HEK293 (cell line): ENCODE results near the gene PPP2R3A.

ENCODE experiments used
- CTCF ChIA-PET: fragments of 350-600 bp; formaldehyde crosslinking; extraction: SDS; loops from one replicate; lab custom pipeline; 2021; ENCODE audit warnings: antibody characterized with exemption; lab: Yijun Ruan, JAX
- POLR2A ChIA-PET: fragments of 300-600 bp; formaldehyde crosslinking; extraction: SDS; loops from one replicate; lab custom pipeline; 2020; ENCODE audit warnings: antibody characterized with exemption, inconsistent platforms; lab: Yijun Ruan, JAX
- H3K27ac ChIP-seq: fragments of 200-500 bp; sonication (Bioruptor generic); 2 replicates; pipeline ENCODE4 v1.5.1; 2014; ENCODE audit warnings: low read depth, low read length, control low read depth, inconsistent platforms; ENCODE audit errors: extremely low read depth
- H3K36me3 ChIP-seq, 2 experiments: fragments of 200-500 bp in 1 of 2; sonication (Bioruptor generic) in 1 of 2; 1 replicate in 1 of 2; 2 replicates in 1 of 2; pipeline ENCODE4 v1.5.1; 2014 to 2017; ENCODE audit warnings: inconsistent platforms in 2 of 2, low read length in 2 of 2; ENCODE audit not compliant: control insufficient read depth in 2 of 2, insufficient read depth in 1 of 2
- H3K4me1 ChIP-seq: fragments of 200-500 bp; sonication (Bioruptor generic); 2 replicates; pipeline ENCODE4 v1.5.1; 2014; ENCODE audit warnings: mild to moderate bottlenecking, low read length, inconsistent platforms; ENCODE audit not compliant: control insufficient read depth, insufficient read depth
- H3K4me3 ChIP-seq: 2 replicates; pipeline ENCODE4 v1.5.1; 2011; ENCODE audit warnings: low read depth, mild to moderate bottlenecking, control low read depth, low read length, moderate library complexity
- H3K9me3 ChIP-seq: fragments of 200-500 bp; sonication (Bioruptor generic); 2 replicates; pipeline ENCODE4 v1.5.1; 2014; ENCODE audit warnings: low read depth, low read length, inconsistent platforms; ENCODE audit not compliant: control insufficient read depth, insufficient read depth
- EGR2 ChIP-seq: fragments of 450-650 bp; formaldehyde crosslinking; IDR thresholded peaks from 2 replicates; pipeline ENCODE4 v1.5.1; 2016; ENCODE audit warnings: low read depth, missing biosample characterization, missing genetic modification characterization
- GLI2 ChIP-seq: fragments of 450-650 bp; formaldehyde crosslinking; IDR thresholded peaks from 2 replicates; pipeline ENCODE4; 2017; ENCODE audit warnings: missing biosample characterization, missing genetic modification characterization, low read depth, borderline replicate concordance
- HOXA7 ChIP-seq: sonication (generic); formaldehyde crosslinking; IDR thresholded peaks from 2 replicates; pipeline ENCODE4 v1.8.1; 2022; ENCODE audit warnings: missing genetic modification reagents, borderline replicate concordance
- HOXC10 ChIP-seq: sonication (generic); formaldehyde crosslinking; IDR thresholded peaks from 2 replicates; pipeline ENCODE4 v1.8.1; 2023; ENCODE audit warnings: mild to moderate bottlenecking, missing genetic modification reagents
- KLF16 ChIP-seq: fragments of 450-650 bp; formaldehyde crosslinking; IDR thresholded peaks from 2 replicates; pipeline ENCODE4 v1.5.1; 2017; ENCODE audit warnings: missing biosample characterization, missing genetic modification characterization
- KLF7 ChIP-seq: fragments of 450-650 bp; formaldehyde crosslinking; IDR thresholded peaks from 2 replicates; pipeline ENCODE4 v1.5.1; 2016; ENCODE audit warnings: missing biosample characterization, missing genetic modification characterization, borderline replicate concordance
- MYNN ChIP-seq: fragments of 450-650 bp; formaldehyde crosslinking; IDR thresholded peaks from 2 replicates; pipeline ENCODE4 v1.5.1; 2016; ENCODE audit warnings: missing biosample characterization, missing genetic modification characterization, borderline replicate concordance
- RBAK ChIP-seq: fragments of 450-650 bp; formaldehyde crosslinking; IDR thresholded peaks from 2 replicates; pipeline ENCODE4 v1.5.1; 2016; ENCODE audit warnings: missing biosample characterization, missing genetic modification characterization
- SP7 ChIP-seq: fragments of 450-650 bp; formaldehyde crosslinking; IDR thresholded peaks from 2 replicates; pipeline ENCODE4 v1.5.1; 2016; ENCODE audit warnings: missing biosample characterization, missing genetic modification characterization
- ZBTB1 ChIP-seq: fragments of 450-650 bp; formaldehyde crosslinking; IDR thresholded peaks from 2 replicates; pipeline ENCODE4 v1.5.1; 2016; ENCODE audit warnings: missing biosample characterization, missing genetic modification characterization
- ZFP69B ChIP-seq: fragments of 450-650 bp; formaldehyde crosslinking; IDR thresholded peaks from 2 replicates; pipeline ENCODE4 v1.5.1; 2016; ENCODE audit warnings: missing biosample characterization, missing genetic modification characterization
- ZNF121 ChIP-seq: fragments of 450-650 bp; formaldehyde crosslinking; IDR thresholded peaks from 2 replicates; pipeline ENCODE4 v1.5.1; 2016; ENCODE audit warnings: missing biosample characterization, missing genetic modification characterization
- ZNF19 ChIP-seq: fragments of 450-650 bp; formaldehyde crosslinking; IDR thresholded peaks from 2 replicates; pipeline ENCODE4; 2016; ENCODE audit warnings: missing biosample characterization, missing genetic modification characterization, low read depth
- ZNF274 ChIP-seq, 2 experiments: fragments of 200-500 bp in 1 of 2; fragments of 450-650 bp in 1 of 2; sonication (Bioruptor generic) in 1 of 2; formaldehyde crosslinking in 1 of 2; IDR thresholded peaks; 2 replicates each; pipeline versions ENCODE4 v1.5.1 to v1.6.1; 2014 to 2016; ENCODE audit warnings: borderline replicate concordance in 1 of 2, inconsistent platforms in 1 of 2, low read length in 1 of 2, missing biosample characterization in 1 of 2, missing genetic modification characterization in 1 of 2
- ZNF311 ChIP-seq: fragments of 450-650 bp; formaldehyde crosslinking; IDR thresholded peaks from 2 replicates; pipeline ENCODE4 v1.5.1; 2017; ENCODE audit warnings: missing biosample characterization, missing genetic modification characterization, borderline replicate concordance
- ZNF335 ChIP-seq: fragments of 450-650 bp; formaldehyde crosslinking; conservative IDR thresholded peaks from 2 replicates; pipeline ENCODE4 v1.5.1; 2016; ENCODE audit warnings: missing biosample characterization, missing genetic modification characterization
- ZNF366 ChIP-seq: fragments of 450-650 bp; formaldehyde crosslinking; conservative IDR thresholded peaks from 2 replicates; pipeline ENCODE4 v1.5.1; 2016; ENCODE audit warnings: missing biosample characterization, missing genetic modification characterization
- ZNF404 ChIP-seq: fragments of 450-650 bp; formaldehyde crosslinking; IDR thresholded peaks from 2 replicates; pipeline ENCODE4 v1.5.1; 2017; ENCODE audit warnings: missing biosample characterization, missing genetic modification characterization
- ZNF426 ChIP-seq: fragments of 450-650 bp; formaldehyde crosslinking; IDR thresholded peaks from 2 replicates; pipeline ENCODE4 v1.5.1; 2017; ENCODE audit warnings: missing biosample characterization, missing genetic modification characterization, mild to moderate bottlenecking, inconsistent platforms, moderate library complexity
- ZNF514 ChIP-seq: fragments of 450-650 bp; formaldehyde crosslinking; IDR thresholded peaks from 2 replicates; pipeline ENCODE4 v1.5.1; 2016; ENCODE audit warnings: missing biosample characterization, missing genetic modification characterization
- ZNF555 ChIP-seq: fragments of 450-650 bp; formaldehyde crosslinking; conservative IDR thresholded peaks from 2 replicates; pipeline ENCODE4 v1.5.1; 2017; ENCODE audit warnings: missing biosample characterization, mild to moderate bottlenecking, missing genetic modification characterization, inconsistent platforms
- ZNF623 ChIP-seq: fragments of 450-650 bp; formaldehyde crosslinking; IDR thresholded peaks from 2 replicates; pipeline ENCODE4 v1.5.1; 2016; ENCODE audit warnings: missing biosample characterization, missing genetic modification characterization
- ZNF785 ChIP-seq: fragments of 450-650 bp; formaldehyde crosslinking; IDR thresholded peaks from 2 replicates; pipeline ENCODE4 v1.5.1; 2016; ENCODE audit warnings: missing biosample characterization, missing genetic modification characterization
- ZNF837 ChIP-seq: fragments of 450-650 bp; formaldehyde crosslinking; IDR thresholded peaks from 2 replicates; pipeline ENCODE4 v1.5.1; 2016; ENCODE audit warnings: missing biosample characterization, missing genetic modification characterization
- ZSCAN30 ChIP-seq: fragments of 450-650 bp; IDR thresholded peaks from 2 replicates; pipeline ENCODE4 v1.5.1; 2018; ENCODE audit warnings: missing biosample characterization, mild to moderate bottlenecking, missing genetic modification characterization, moderate library complexity
- TF ChIP-seq, protein P1 (sequence below): fragments of 450-650 bp; formaldehyde crosslinking; IDR thresholded peaks from 2 replicates; pipeline ENCODE4 v1.5.1; 2016; ENCODE audit warnings: missing biosample characterization, missing genetic modification characterization
- TF ChIP-seq, protein P2 (sequence below): fragments of 450-650 bp; formaldehyde crosslinking; IDR thresholded peaks from 2 replicates; pipeline ENCODE4 v1.5.1; 2016; ENCODE audit warnings: missing biosample characterization, missing genetic modification characterization
- TF ChIP-seq, protein P3 (sequence below): fragments of 450-650 bp; IDR thresholded peaks from 2 replicates; pipeline ENCODE4 v1.5.1; 2018; ENCODE audit warnings: missing biosample characterization, mild to moderate bottlenecking, missing genetic modification characterization

PPP2R3A gene

DNA sequence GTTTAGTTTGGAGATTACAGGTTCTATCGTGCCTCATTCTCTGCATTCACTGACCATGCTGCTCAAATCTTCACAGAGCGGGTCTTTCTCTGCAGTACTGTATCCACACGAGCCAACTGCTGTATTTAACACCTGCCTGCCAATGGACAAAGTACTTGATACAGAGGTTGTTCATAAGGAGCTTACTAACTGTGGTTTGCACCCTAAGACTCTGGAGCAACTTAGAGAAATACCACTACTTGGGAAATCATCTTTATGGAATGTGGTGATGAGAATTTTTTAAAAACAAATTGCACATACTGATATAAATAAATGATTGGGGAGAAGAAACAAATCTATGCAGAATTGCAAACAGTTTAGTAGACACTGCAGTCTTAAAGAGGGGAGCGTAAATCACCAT, 90.0 kb downstream of the PPP2R3A start:
- Histone ChIP-seq H3K27ac (no peak overlapping the region), H3K4me1 (no peaks in the 10 kb centered on the region), H3K9me3 (no peaks in the 10 kb centered on the region), H3K4me3 (no peak overlapping the region), H3K36me3 (peaks cover 0 to 11% of the 10 kb centered on the region in 2 experiments; a peak in 2 of 3 replicates)
- no peak for TF ChIP-seq ZNF404 (tag by site-specific recombination)
- TF ChIP-seq MYNN, result no peak
- TF ChIP-seq ZSCAN30 (tag by site-specific recombination), result no peak
- TF ChIP-seq ZNF19 (tag by site-specific recombination), result no peak
- TF ChIP-seq RBAK (tag by site-specific recombination), result no peak
- TF ChIP-seq ZNF335 (tag by site-specific recombination), result no peak
- TF ChIP-seq GLI2 (tag by site-specific recombination), result no peak
- no peak for TF ChIP-seq KLF7 (tag by site-specific recombination)
- no peak for TF ChIP-seq ZFP69B (tag by site-specific recombination)
- CTCF ChIA-PET, result no interaction called here
- POLR2A ChIA-PET, result no interaction called here

DNA sequence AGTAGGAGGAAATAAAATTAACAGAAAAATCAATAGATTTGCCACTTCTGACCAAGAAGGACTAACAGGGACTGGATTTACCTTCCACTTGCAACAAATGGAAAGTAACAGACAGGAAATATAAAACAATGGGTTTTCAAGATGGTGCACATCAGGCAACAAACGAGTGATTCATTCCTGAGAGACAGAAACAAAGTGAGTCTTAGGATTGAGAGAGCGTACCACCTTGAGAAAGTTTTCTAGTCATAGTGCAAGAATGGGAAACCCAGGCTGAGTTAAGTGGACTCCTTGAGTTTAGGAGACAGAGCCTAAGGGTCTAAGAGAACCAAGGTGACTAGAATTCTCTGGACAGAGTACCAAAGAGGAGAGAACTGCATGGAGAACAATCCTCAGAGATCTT, 101.7 kb downstream of the PPP2R3A start:
- TF ChIP-seq EGR2 (tag by site-specific recombination) (no peak), ZNF426 (no peak), ZNF785 (tag by site-specific recombination) (no peak), ZNF311 (tag by site-specific recombination) (no peak), HOXA7 (CRISPR knock-in tag) (no peak), ZNF366 (no peak), SP7 (no peak), ZNF837 (tag by site-specific recombination) (no peak), ZNF121 (tag by site-specific recombination) (no peak), ZNF555 (tag by site-specific recombination) (no peak), ZNF274 (IDR thresholded peaks at IDR 0.05; ENCODE audit: low read length) (no peak), ZNF274 (tag by site-specific recombination; IDR thresholded peaks at IDR 0.05; ENCODE audit: borderline replicate concordance) (no peak), ZNF623 (tag by site-specific recombination) (no peak), ZBTB1 (no peak), KLF16 (tag by site-specific recombination) (no peak), ZNF514 (no peak), HOXC10 (CRISPR knock-in tag) (no peak)
- TF ChIP-seq, protein P1, sequence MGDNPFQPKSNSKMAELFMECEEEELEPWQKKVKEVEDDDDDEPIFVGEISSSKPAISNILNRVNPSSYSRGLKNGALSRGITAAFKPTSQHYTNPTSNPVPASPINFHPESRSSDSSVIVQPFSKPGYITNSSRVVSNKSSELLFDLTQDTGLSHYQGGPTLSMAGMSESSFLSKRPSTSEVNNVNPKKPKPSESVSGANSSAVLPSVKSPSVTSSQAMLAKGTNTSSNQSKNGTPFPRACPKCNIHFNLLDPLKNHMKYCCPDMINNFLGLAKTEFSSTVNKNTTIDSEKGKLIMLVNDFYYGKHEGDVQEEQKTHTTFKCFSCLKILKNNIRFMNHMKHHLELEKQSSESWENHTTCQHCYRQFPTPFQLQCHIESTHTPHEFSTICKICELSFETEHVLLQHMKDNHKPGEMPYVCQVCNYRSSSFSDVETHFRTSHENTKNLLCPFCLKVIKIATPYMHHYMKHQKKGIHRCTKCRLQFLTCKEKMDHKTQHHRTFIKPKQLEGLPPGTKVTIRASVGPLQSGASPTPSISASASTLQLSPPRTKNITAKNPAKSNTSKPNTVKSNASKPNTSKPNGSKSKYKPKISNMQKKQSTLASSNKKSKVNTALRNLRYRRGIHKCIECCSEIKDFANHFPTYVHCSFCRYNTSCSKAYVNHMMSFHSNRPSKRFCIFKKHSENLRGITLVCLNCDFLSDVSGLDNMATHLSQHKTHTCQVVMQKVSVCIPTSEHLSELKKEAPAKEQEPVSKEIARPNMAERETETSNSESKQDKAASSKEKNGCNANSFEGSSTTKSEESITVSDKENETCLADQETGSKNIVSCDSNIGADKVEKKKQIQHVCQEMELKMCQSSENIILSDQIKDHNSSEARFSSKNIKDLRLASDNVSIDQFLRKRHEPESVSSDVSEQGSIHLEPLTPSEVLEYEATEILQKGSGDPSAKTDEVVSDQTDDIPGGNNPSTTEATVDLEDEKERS (tag by site-specific recombination), result no peak
- TF ChIP-seq, protein P2, sequence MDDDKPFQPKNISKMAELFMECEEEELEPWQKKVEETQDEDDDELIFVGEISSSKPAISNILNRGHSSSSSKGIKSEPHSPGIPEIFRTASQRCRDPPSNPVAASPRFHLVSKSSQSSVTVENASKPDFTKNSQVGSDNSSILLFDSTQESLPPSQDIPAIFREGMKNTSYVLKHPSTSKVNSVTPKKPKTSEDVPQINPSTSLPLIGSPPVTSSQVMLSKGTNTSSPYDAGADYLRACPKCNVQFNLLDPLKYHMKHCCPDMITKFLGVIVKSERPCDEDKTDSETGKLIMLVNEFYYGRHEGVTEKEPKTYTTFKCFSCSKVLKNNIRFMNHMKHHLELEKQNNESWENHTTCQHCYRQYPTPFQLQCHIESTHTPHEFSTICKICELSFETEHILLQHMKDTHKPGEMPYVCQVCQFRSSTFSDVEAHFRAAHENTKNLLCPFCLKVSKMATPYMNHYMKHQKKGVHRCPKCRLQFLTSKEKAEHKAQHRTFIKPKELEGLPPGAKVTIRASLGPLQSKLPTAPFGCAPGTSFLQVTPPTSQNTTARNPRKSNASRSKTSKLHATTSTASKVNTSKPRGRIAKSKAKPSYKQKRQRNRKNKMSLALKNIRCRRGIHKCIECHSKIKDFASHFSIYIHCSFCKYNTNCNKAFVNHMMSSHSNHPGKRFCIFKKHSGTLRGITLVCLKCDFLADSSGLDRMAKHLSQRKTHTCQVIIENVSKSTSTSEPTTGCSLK (tag by site-specific recombination), result no peak
- TF ChIP-seq, protein P3, sequence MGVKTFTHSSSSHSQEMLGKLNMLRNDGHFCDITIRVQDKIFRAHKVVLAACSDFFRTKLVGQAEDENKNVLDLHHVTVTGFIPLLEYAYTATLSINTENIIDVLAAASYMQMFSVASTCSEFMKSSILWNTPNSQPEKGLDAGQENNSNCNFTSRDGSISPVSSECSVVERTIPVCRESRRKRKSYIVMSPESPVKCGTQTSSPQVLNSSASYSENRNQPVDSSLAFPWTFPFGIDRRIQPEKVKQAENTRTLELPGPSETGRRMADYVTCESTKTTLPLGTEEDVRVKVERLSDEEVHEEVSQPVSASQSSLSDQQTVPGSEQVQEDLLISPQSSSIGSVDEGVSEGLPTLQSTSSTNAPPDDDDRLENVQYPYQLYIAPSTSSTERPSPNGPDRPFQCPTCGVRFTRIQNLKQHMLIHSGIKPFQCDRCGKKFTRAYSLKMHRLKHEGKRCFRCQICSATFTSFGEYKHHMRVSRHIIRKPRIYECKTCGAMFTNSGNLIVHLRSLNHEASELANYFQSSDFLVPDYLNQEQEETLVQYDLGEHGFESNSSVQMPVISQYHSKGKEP (tag by site-specific recombination), result no peak
- TF ChIP-seq, all 188 proteins: peak for 0
- Histone ChIP-seq H3K4me3 (no peak overlapping the region), H3K4me1 (0 out of 2 replicates have a peak, but pooled peaks cover 5% of the 10 kb centered on the region)

More for the DNA sequence above, 101.7 kb downstream of the PPP2R3A start:
- Histone ChIP-seq H3K27ac (no peak overlapping the region), H3K9me3 (no peaks in the 10 kb centered on the region), H3K36me3 (no peaks in the 10 kb centered on the region)
- CTCF ChIA-PET, result interaction anchor here (1.2 kb wide), 1 partner anchor 324 kb away, joined by 4 read pairs; no protein-coding TSS in a partner anchor
- POLR2A ChIA-PET, result no interaction called here
